ENCODE data around the gene NFYB. TPM values are rescaled to one million over a fixed set of nuclear protein-coding genes. Genes with fewer than 3 reads are reported as not detected.

The NFYB gene
- 10 to 100 TPM; 16.2 to 73.9 (median 18.9) TPM for total RNA-seq
- long read RNA-seq, donor 1, transcript NFYB-205 (8 exons, 1,727 nt): major isoform, 76 of 176 reads
- long read RNA-seq, donor 1, transcript NFYB-201 (8 exons, 3,512 nt): minor isoform, 14 of 176 reads
- long read RNA-seq, donor 1, partial matches to known transcripts: 4 of 176 reads
- long read RNA-seq, donor 1, other reads (novel, unspliced or antisense): 82 of 176 reads
- long read RNA-seq, donor 2, transcript NFYB-201 (8 exons, 3,512 nt): major isoform, 12 of 15 reads
- long read RNA-seq, donor 2, partial matches to known transcripts: 1 of 15 reads
- long read RNA-seq, donor 2, other reads (novel, unspliced or antisense): 2 of 15 reads

- Histone ChIP-seq H3K36me3 (ENCODE audit: low read depth) (no peaks in the 10 kb centered on the region), H3K9me3 (no peaks in the 10 kb centered on the region), H3K4me1 (ENCODE audit: low read depth) (peaks cover 16% of the 10 kb centered on the region), H3K4me3 (peak within 1 kb of the TSS; percentile 70)
- no peak for TF ChIP-seq CTCF (IDR thresholded peaks at IDR 0.05)
- intact Hi-C loops (cut with DNase I, micrococcal nuclease): no loop called here
- peak; percentile 99 for ATAC-seq
- DNase-seq: peak; percentile 94 to 95 (median 95)
Measured at GRCh38 chr12:104137902-104138796, at the start of gene NFYB. TSS of gene NFYB (minus strand) at chr12:104138210. CDS start at chr12:104135453, 2,757 bp downstream.

- H3K4me3 ChIP-seq: no peak overlapping the region
- ATAC-seq (no peak), DNase-seq (no peak)
- intact Hi-C loops (cut with DNase I, micrococcal nuclease): no loop called here
- peaks cover 3% of the 10 kb centered on the region for H3K9me3 ChIP-seq
- no peaks in the 10 kb centered on the region for H3K36me3 ChIP-seq (ENCODE audit: low read depth)
- no peaks in the 10 kb centered on the region for H3K4me1 ChIP-seq (ENCODE audit: low read depth)
- TF ChIP-seq CTCF (IDR thresholded peaks at IDR 0.05): no peak
Measured at GRCh38 chr12:104187446-104188155, 49.6 kb upstream of the NFYB start.

GRCh38 chr12:104183443-104183842 lies 45.4 kb upstream of the NFYB start:
- no peak overlapping the region for H3K4me3 ChIP-seq
- no peak for TF ChIP-seq CTCF (IDR thresholded peaks at IDR 0.05)
- H3K9me3 ChIP-seq: peaks cover 3% of the 10 kb centered on the region
- H3K4me1 ChIP-seq (ENCODE audit: low read depth): no peaks in the 10 kb centered on the region
- DNase-seq: no peak
- ATAC-seq: no peak
- intact Hi-C loops (cut with DNase I, micrococcal nuclease): no loop called here
- no peaks in the 10 kb centered on the region for H3K36me3 ChIP-seq (ENCODE audit: low read depth)

- intact Hi-C loops (cut with DNase I, micrococcal nuclease): no loop called here
Measured at GRCh38 chr12:104182621-104183378, 44.8 kb upstream of the NFYB start.

More at GRCh38 chr12:104182621-104183378, 44.8 kb upstream of the NFYB start:
- Histone ChIP-seq H3K4me1 (ENCODE audit: low read depth) (no peaks in the 10 kb centered on the region), H3K4me3 (no peak overlapping the region), H3K36me3 (ENCODE audit: low read depth) (no peaks in the 10 kb centered on the region), H3K9me3 (peaks cover 3% of the 10 kb centered on the region)
- DNase-seq (no peak), ATAC-seq (no peak)
- no peak for TF ChIP-seq CTCF (IDR thresholded peaks at IDR 0.05)
